Bronchial epithelial cell (primary cell): ENCODE measurements around the gene RNF167. TPM values are rescaled to one million over a fixed set of nuclear protein-coding genes. Genes with fewer than 3 reads are reported as not detected.

Experiments used
- DNase-seq: peaks from one replicate; pipeline ENCODE4 v3.0.0-alpha.2; 2010; ENCODE audit warnings: low read depth
- FAIRE-seq: peaks from 2 replicates; lab custom pipeline; 2011; peaks lifted over from hg19 to GRCh38; lab: Jason Lieb, UNC
- H3K27me3 ChIP-seq: 2 replicates; pipeline ENCODE4 v1.5.1; 2011; ENCODE audit warnings: low read length; ENCODE audit not compliant: control insufficient read depth, insufficient read depth
- H3K36me3 ChIP-seq: 2 replicates; pipeline ENCODE4 v1.5.1; 2011; ENCODE audit warnings: low read length; ENCODE audit not compliant: control insufficient read depth, insufficient read depth
- H3K4me3 ChIP-seq: 2 replicates; pipeline ENCODE4 v1.5.1; 2011; ENCODE audit warnings: mild to moderate bottlenecking, low read depth, low read length, control low read depth
- total RNA-seq: library from RNA; depleted of rRNA; stranded (reverse); fragments of >200 nt; gene quantifications from 2 replicates; pipeline ENCODE4 v1.2.1, GENCODE V29; 2014
- TF ChIP-seq, protein P1 (sequence below): IDR thresholded peaks from 2 replicates; pipeline ENCODE4 v1.5.1; 2011; ENCODE audit warnings: mild to moderate bottlenecking, moderate library complexity, low read length, control low read depth, inconsistent platforms; ENCODE audit not compliant: insufficient read depth, severe bottlenecking

Gene RNF167
- total RNA-seq, 1 donor from 2014 or later: 15.8 TPM

DNA sequence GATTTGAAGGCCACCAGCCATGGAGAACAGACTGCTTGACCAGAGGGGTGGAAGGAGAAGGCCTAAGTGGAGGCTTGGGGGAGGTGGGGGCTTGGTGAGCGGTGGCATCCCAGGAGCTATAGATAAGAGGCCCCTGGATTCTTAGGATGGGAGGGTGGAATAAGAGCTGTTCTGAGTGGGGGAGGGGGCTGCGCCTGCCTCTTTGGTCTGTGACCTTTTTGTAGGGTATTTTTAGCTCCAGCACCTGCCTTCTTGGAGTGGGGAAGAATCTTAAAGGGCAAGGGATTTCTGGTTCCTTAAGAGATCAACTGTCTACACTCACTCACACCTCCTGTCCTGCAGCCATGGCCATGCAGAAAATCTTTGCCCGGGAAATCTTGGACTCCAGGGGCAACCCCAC lies 11.4 kb downstream of the RNF167 start:
- H3K36me3 ChIP-seq: peaks cover 2% of the 10 kb centered on the region
- no peaks in the 10 kb centered on the region for H3K27me3 ChIP-seq
- DNase-seq: no peak
- no peak overlapping the region for H3K4me3 ChIP-seq
- TF ChIP-seq, protein P1, sequence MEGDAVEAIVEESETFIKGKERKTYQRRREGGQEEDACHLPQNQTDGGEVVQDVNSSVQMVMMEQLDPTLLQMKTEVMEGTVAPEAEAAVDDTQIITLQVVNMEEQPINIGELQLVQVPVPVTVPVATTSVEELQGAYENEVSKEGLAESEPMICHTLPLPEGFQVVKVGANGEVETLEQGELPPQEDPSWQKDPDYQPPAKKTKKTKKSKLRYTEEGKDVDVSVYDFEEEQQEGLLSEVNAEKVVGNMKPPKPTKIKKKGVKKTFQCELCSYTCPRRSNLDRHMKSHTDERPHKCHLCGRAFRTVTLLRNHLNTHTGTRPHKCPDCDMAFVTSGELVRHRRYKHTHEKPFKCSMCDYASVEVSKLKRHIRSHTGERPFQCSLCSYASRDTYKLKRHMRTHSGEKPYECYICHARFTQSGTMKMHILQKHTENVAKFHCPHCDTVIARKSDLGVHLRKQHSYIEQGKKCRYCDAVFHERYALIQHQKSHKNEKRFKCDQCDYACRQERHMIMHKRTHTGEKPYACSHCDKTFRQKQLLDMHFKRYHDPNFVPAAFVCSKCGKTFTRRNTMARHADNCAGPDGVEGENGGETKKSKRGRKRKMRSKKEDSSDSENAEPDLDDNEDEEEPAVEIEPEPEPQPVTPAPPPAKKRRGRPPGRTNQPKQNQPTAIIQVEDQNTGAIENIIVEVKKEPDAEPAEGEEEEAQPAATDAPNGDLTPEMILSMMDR: no peak
- no peak for FAIRE-seq

DNA sequence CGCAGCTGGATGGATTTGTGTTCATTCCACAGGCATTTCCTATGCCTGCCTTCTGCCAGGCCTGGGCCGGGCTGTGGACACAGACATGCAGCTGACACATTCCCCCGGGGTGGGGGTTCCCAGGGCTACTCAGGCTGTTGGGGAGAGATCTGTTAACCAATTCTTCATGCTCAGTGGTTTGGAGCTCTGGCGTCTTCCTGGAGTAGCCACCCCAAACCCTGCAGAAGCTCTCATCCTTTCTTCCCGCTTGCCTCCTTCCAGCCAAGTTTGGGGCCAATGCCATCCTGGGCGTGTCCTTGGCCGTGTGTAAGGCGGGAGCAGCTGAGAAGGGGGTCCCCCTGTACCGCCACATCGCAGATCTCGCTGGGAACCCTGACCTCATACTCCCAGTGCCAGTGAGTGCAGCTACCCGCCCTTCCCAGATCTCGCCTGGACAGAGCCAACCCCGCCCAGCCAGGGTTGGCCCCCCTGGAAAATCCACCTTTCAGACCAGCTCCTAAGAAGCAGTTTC lies 13.4 kb downstream of the RNF167 start:
- Histone ChIP-seq H3K27me3 (no peaks in the 10 kb centered on the region), H3K36me3 (no peaks in the 10 kb centered on the region), H3K4me3 (no peak overlapping the region)
- TF ChIP-seq, protein P1: no peak
- FAIRE-seq (no peak), DNase-seq (no peak)

DNA sequence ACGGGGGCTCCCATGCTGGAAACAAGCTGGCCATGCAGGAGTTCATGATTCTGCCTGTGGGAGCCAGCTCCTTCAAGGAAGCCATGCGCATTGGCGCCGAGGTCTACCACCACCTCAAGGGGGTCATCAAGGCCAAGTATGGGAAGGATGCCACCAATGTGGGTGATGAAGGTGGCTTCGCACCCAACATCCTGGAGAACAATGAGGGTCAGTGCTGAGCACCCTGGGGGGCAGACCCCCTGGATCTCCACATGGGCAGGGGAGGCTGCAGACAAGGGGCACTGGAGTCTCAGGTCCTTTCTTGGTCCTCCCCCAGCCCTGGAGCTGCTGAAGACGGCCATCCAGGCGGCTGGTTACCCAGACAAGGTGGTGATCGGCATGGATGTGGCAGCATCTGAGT lies 15.0 kb downstream of the RNF167 start:
- Histone ChIP-seq H3K4me3 (no peak overlapping the region), H3K36me3 (peaks cover 7% of the 10 kb centered on the region), H3K27me3 (no peaks in the 10 kb centered on the region)
- FAIRE-seq (no peak), DNase-seq (no peak)
- TF ChIP-seq, protein P1: no peak

DNA sequence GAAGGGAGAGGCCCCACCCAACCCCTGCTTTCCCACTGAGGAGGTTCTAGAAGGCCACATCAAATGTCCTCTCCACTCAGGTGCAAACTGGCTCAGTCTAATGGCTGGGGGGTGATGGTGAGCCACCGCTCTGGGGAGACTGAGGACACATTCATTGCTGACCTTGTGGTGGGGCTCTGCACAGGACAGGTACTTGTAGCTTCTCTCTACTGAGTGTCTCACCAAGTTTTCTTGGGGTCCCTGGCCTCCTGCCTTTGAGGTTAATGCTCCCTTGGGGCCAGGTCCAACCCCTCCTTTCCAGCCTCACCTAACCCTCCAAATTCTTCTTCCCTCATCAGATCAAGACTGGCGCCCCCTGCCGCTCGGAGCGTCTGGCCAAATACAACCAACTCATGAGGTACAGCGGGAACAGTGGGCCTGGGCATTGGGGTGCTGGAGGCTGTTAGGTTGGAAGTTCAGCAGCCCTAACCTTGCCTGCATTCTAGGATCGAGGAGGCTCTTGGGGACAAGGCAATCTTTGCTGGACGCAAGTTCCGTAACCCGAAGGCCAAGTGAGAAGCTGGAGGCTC lies 16.5 kb downstream of the RNF167 start:
- FAIRE-seq: no peak
- no peak for DNase-seq
- TF ChIP-seq, protein P1: peak; percentile 21
- Histone ChIP-seq H3K4me3 (no peak overlapping the region), H3K27me3 (no peaks in the 10 kb centered on the region), H3K36me3 (peaks cover 11% of the 10 kb centered on the region)

DNA sequence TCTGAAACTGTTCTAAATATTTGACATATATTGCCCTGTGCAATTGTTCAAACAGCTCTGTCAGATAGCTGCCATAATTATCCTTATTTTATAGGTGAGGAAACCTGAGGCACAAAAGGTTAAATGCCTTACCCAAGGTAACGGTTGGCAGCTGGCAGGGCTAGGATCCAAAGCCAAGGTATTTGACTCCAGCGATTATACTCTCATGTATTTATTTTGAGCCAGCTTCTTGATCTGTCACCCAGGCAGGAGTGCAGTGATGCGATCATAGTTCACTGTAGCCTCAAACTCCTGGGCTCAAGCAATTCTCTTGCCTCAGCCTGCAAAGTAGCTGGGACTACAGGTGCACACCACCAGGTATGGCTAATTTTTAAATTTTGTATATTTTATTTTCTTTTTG lies 18.0 kb downstream of the RNF167 start:
- H3K4me3 ChIP-seq: no peak overlapping the region
- TF ChIP-seq, protein P1: no peak
- H3K36me3 ChIP-seq: peaks cover 11% of the 10 kb centered on the region
- no peak for DNase-seq
- no peak for FAIRE-seq
- H3K27me3 ChIP-seq: no peaks in the 10 kb centered on the region
